Pancreas (tissue), 10 donors: Measurements from ENCODE around the gene ZNF578. TPM values are rescaled to one million over a fixed set of nuclear protein-coding genes. Genes with fewer than 3 reads are reported as not detected.
"Not testable (repeated sequence)": the region's sequence is repeated elsewhere in the genome, so short reads cannot be mapped to it uniquely, and the experiment has no call there.

Experiments
- ATAC-seq, 4 donors: fragments of 200-7000 bp; cut with Tn5 transposase; one replicate each; pipeline versions ENCODE4 v1.8.0 to v1.9.1; 2020; ENCODE audit warnings: mild to moderate bottlenecking in 4 of 4, moderate library complexity in 4 of 4
- DNase-seq, 6 donors: peaks; one replicate each; pipeline ENCODE4 v3.0.0-alpha.2; 2020
- FAIRE-seq: peaks from 2 replicates; lab custom pipeline; 2012; peaks lifted over from hg19 to GRCh38; lab: Jason Lieb, UNC
- H3K27ac ChIP-seq, 4 donors: fragments of 200-600 bp; sonication (generic); 1 replicate in 3 of 4; 2 replicates in 1 of 4; pipeline versions ENCODE4 v1.5.0 to v1.8.0; 2020
- H3K27me3 ChIP-seq, 4 donors: fragments of 200-600 bp; one replicate each; pipeline ENCODE4 v1.8.0; 2021
- H3K36me3 ChIP-seq, 3 donors: fragments of 200-600 bp; sonication (generic) in 1 of 3; one replicate each; pipeline versions ENCODE4 v1.5.0 to v1.8.0; 2020 to 2021
- H3K4me1 ChIP-seq, 3 donors: fragments of 200-600 bp; one replicate each; pipeline ENCODE4 v1.8.0; 2021
- H3K4me3 ChIP-seq, 4 donors: fragments of 200-600 bp; sonication (generic) in 2 of 4; one replicate each; pipeline versions ENCODE4 v1.5.0 to v1.8.0; 2020 to 2021
- H3K9me3 ChIP-seq, 4 donors: fragments of 200-600 bp; one replicate each; pipeline ENCODE4 v1.8.0; 2021
- CTCF ChIP-seq, 4 donors: fragments of 200-600 bp; sonication (generic) in 3 of 4; IDR thresholded peaks; one replicate each; pipeline versions ENCODE4 v1.5.0 to v1.8.0; 2021; ENCODE audit warnings: antibody characterized with exemption in 4 of 4
- WGBS, 2 donors: extraction: QIAGEN DNeasy Blood & Tissue Kit; methylation state at CpG; one replicate each; pipeline ENCODE4 v1.1.7; 2013; 5-methylcytosine and 5-hydroxymethylcytosine counted together
- intact Hi-C, 3 donors: fragments of 100-400 bp; cut with DNase I; formaldehyde crosslinking; loops; one replicate each; pipeline versions ENCODE4 v1.11.1 to v1.14.2; 2022
- polyA plus RNA-seq, 2 donors: library from polyadenylated mRNA; stranded (reverse); fragments of 200-250 nt; gene quantifications; one replicate each; pipeline ENCODE4 v1.2.3, GENCODE V29; 2013
- total RNA-seq, 6 donors: library from RNA; stranded (reverse); fragmentation: NEBNext Ultra II Directional in 4 of 6; extraction: Animal tissue kit (Norgen Biotek cat#: 25700) in 4 of 6; gene quantifications; one replicate each; pipeline versions ENCODE4 v1.2.1 to v1.2.4, GENCODE V29; 2021 to 2023
- donor health status: healthy with polysubstance abuse.
- donor health status: DM: no; HTN: no; CAD: no; lungs with moderate emphysema.
- donor health status: DM: no; HTN: no; CAD: no.
- donor health status: control.
- donor health status: control.
- donor health status: Bipolar disorder and iron deficiency.
- donor health status: DM: yes; HTN: yes; CAD: no.
- donor health status: DM: no; HTN: no; CAD: no.
- donor health status: DM: no; HTN: no; CAD: no.
- donor health status: DM: yes; HTN: yes; CAD: no.

Gene ZNF578
- total and polyA plus RNA-seq, 8 donors = 0.15 to 2.0 (median 0.56) TPM

GRCh38 chr19:52494518-52494917, 41.2 kb downstream of the ZNF578 start:
- H3K9me3 ChIP-seq = no peaks in the 10 kb centered on the region

GRCh38 chr19:52498571-52498970, 45.2 kb downstream of the ZNF578 start:
- H3K9me3 ChIP-seq = no peaks in the 10 kb centered on the region
- no peak overlapping the region for H3K27ac ChIP-seq
- H3K4me3 ChIP-seq = no peak overlapping the region
- 81 to 92% methylated on average over 8 of the region's 8 CpGs for WGBS, 2 donors
- ATAC-seq (no peak), DNase-seq (no peak), FAIRE-seq (no peak)
- no peaks in the 10 kb centered on the region for H3K4me1 ChIP-seq
- no peaks in the 10 kb centered on the region for H3K27me3 ChIP-seq
- intact Hi-C loops = no loop called here
- H3K36me3 ChIP-seq = no peaks in the 10 kb centered on the region
- no peak for TF ChIP-seq CTCF (IDR thresholded peaks at IDR 0.05)

More at GRCh38 chr19:52494518-52494917, 41.2 kb downstream of the ZNF578 start:
- no peaks in the 10 kb centered on the region for H3K27me3 ChIP-seq
- H3K36me3 ChIP-seq = no peaks in the 10 kb centered on the region
- H3K4me3 ChIP-seq = no peak overlapping the region
- no peaks in the 10 kb centered on the region for H3K4me1 ChIP-seq
- WGBS, 2 donors = 91 to 93% methylated on average over 3 of the region's 3 CpGs
- no peak for ATAC-seq
- no peak for DNase-seq
- no peak for FAIRE-seq
- H3K27ac ChIP-seq = no peak overlapping the region
- no peak for TF ChIP-seq CTCF (IDR thresholded peaks at IDR 0.05)
- intact Hi-C loops = no loop called here

- FAIRE-seq, H3K36me3 ChIP-seq: not testable (repeated sequence)
These were observed 47.1 kb downstream of the ZNF578 start for GRCh38 chr19:52500474-52500873.

GRCh38 chr19:52500991-52501390, 47.6 kb downstream of the ZNF578 start:
- H3K9me3 ChIP-seq, H3K27ac ChIP-seq, intact Hi-C loops, ATAC-seq, H3K27me3 ChIP-seq, H3K4me1 ChIP-seq, FAIRE-seq, H3K36me3 ChIP-seq, H3K4me3 ChIP-seq, DNase-seq: not testable (repeated sequence)
- WGBS, 2 donors = 76 to 81% methylated on average over 12 of the region's 12 CpGs

More at GRCh38 chr19:52500474-52500873, 47.1 kb downstream of the ZNF578 start:
- WGBS, 2 donors = 33 to 43% methylated on average over 3 of the region's 3 CpGs
- ATAC-seq, H3K27me3 ChIP-seq, H3K4me3 ChIP-seq, H3K4me1 ChIP-seq, H3K27ac ChIP-seq, H3K9me3 ChIP-seq, intact Hi-C loops, DNase-seq: not testable (repeated sequence)

- FAIRE-seq (no peak), DNase-seq (no peak), ATAC-seq (no peak)
- Histone ChIP-seq H3K27ac (no peak overlapping the region), H3K4me1 (no peaks in the 10 kb centered on the region), H3K27me3 (no peaks in the 10 kb centered on the region), H3K4me3 (no peak overlapping the region), H3K36me3 (no peaks in the 10 kb centered on the region), H3K9me3 (no peaks in the 10 kb centered on the region)
- WGBS, 2 donors = 76 to 88% methylated on average over 5 of the region's 5 CpGs
- intact Hi-C loops = no loop called here
- TF ChIP-seq CTCF (IDR thresholded peaks at IDR 0.05) = no peak
These were observed 53.9 kb downstream of the ZNF578 start for GRCh38 chr19:52507266-52507665.

- no peak for DNase-seq
- ATAC-seq = no peak
- Histone ChIP-seq H3K27ac (no peak overlapping the region), H3K36me3 (no peaks in the 10 kb centered on the region), H3K27me3 (no peaks in the 10 kb centered on the region), H3K9me3 (no peaks in the 10 kb centered on the region), H3K4me3 (no peak overlapping the region), H3K4me1 (no peaks in the 10 kb centered on the region)
- no peak for TF ChIP-seq CTCF (IDR thresholded peaks at IDR 0.05)
- intact Hi-C loops = no loop called here
- FAIRE-seq = no peak
- 61 to 66% methylated on average over 5 of the region's 5 CpGs for WGBS, 2 donors
These were observed 62.8 kb downstream of the ZNF578 start for GRCh38 chr19:52516191-52516590.
